NCI-H460 (cell line): ENCODE measurements around the gene AGPAT3. TPM values are rescaled to one million over a fixed set of nuclear protein-coding genes. Genes with fewer than 3 reads are reported as not detected.

ENCODE experiments used
- DNase-seq: peaks from one replicate; pipeline ENCODE4 v3.0.0-alpha.2; 2016; ENCODE audit warnings: low read depth; ENCODE audit errors: extremely low read depth
- total RNA-seq: library from RNA; depleted of rRNA; stranded (reverse); fragments of >200 nt; shearing (Covaris generic); gene quantifications from 2 replicates; pipeline ENCODE4 v1.2.3, GENCODE V29; 2014

AGPAT3 gene
- total RNA-seq, 1 experiment from 2014 or later = 27.5 TPM

DNA sequence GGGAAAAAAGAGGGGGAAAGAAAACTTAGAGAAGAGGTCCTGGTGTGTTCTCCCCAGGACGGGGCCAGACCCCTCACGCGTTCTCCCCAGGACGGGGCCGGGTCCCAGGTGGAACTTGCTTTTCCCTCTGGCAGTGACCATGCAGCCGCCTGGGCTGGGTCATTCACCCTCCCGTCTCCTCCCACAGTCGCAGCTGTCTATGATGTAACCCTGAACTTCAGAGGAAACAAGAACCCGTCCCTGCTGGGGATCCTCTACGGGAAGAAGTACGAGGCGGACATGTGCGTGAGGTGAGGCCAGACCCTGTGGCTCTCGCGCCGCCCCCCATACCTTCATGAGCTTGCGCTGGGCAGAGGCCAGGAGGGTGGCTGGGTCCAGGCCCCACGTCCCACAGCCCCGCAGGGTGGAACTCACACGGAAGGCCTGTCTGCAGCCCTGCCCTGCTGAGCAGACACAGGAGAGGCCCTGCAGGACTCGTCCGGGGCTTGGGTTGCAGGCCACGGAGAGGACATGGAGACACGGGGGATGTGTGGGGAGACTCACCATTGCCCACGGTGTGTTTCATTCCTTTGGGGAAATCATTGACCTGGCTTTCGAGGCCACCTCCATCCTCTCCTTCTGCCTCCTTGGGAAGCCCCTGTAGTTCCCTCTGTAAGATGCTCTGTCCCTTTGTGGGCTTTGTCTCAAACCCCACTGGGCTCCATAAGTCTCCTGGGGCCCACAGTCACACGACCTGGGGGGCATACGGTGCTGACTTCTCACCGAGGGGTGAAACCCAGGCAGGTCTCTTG is 106.4 kb downstream of the AGPAT3 start:
- no peak for DNase-seq

GRCh38 chr21:43971992-43972255 is 106.9 kb downstream of the AGPAT3 start:
- DNase-seq = no peak

DNA sequence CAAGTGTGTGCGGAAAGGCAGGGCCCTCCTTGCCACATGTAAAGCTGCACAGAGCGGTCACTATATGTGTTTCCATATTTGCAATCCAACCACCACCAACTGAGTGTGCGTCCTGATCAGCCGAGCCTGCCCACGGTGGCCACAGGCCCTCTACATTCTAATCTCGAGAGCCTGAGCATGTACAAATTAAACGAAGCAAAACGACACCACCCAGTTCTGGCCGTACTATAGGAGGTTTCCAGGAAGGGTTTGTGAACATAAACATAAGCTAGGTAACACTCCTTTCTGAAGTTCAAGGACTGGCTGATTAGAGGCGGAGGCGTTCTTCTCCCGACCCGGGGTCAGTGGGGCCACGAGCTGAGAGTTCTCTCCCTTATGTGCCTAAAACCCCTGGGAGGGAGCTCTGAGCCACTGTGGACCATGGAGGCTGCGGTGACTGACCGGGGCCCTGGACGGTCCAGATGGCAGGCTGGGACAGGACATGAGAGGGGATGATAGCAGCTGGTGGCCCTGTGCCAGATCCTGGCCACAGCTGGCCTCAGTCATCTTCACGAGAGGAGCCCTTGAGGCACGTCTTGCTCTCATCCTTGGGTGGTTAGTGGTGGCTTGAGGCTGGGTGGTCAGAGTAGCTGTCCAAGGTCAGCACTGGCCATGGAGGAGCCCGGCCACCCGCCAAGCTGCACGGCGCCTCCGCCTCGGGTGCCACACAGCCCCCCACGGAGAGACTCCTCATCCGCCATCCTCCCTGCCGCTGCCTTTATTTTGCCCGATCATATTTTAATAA is 108.0 kb downstream of the AGPAT3 start:
- no peak for DNase-seq

DNA sequence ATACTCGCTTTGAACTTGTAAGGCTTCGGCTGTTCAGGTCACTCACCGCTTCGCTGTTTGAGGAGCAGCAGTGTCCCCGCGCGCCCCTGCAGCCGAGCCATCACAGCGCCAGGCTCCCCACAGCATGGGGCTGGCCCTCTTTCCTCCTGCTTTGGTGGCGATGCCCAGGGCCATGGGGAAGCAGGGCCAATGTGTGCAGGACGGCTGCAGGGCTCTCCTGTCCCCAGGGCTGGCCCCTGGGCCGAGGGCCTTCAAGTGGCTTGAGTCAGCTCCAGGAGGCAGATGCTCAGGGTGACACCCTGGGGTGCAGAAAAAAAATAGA is 108.6 kb downstream of the AGPAT3 start:
- DNase-seq = no peak

GRCh38 chr21:43974791-43975468 is 109.9 kb downstream of the AGPAT3 start:
- DNase-seq = no peak

DNA sequence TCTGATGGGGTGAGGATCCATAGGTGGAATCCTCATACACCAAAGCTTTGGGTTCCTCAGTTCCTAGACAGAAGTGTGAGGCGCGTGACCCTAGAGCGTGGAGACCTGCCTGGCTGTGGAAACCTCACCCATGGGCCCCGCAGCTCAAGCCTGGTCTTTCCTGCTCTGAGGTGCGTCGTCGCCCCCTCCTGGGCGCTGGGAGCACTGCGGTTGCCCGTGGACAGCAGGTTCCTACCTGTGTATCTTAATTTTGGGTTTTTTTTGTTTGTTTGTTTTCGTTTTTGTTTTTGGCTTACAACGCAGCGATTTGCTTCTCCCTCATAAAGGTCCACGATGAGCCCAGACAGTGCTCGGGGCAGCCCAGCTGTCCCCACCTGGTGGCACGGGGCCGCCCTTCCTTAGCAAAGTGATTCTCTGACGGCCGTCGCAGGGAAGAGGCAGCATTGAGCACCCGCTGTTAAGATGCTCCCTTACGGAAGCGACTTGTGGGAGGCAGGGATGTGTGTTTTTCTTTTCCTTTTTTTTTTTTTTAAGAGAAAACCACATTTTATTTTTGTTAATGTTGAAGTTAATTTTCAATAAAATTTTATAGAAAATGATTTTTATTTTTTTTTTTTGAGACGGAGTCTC is 110.6 kb downstream of the AGPAT3 start:
- DNase-seq = peak; percentile 34

GRCh38 chr21:43976661-43977060 is 111.6 kb downstream of the AGPAT3 start:
- no peak for DNase-seq

GRCh38 chr21:43978060-43978459 is 113.0 kb downstream of the AGPAT3 start:
- no peak for DNase-seq

DNA sequence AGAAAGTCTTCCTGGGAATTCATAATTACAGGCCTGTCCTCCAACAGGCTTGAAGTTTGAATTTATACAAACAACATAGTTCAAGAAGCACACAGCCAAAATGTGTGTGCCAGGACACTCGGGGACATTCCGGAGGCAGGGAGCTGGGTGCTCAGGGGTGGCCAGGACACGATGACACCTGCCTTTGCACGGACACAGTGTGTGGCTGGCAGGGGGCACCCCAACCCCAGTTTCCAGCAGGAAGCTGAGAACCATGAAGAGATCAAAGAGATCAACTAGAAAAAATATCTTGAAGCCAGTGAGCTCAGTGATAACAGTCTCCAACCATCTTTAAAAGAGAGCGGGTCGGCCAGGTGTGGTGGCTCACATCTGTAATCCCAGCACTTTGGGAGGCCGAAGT is 114.6 kb downstream of the AGPAT3 start:
- no peak for DNase-seq

DNA sequence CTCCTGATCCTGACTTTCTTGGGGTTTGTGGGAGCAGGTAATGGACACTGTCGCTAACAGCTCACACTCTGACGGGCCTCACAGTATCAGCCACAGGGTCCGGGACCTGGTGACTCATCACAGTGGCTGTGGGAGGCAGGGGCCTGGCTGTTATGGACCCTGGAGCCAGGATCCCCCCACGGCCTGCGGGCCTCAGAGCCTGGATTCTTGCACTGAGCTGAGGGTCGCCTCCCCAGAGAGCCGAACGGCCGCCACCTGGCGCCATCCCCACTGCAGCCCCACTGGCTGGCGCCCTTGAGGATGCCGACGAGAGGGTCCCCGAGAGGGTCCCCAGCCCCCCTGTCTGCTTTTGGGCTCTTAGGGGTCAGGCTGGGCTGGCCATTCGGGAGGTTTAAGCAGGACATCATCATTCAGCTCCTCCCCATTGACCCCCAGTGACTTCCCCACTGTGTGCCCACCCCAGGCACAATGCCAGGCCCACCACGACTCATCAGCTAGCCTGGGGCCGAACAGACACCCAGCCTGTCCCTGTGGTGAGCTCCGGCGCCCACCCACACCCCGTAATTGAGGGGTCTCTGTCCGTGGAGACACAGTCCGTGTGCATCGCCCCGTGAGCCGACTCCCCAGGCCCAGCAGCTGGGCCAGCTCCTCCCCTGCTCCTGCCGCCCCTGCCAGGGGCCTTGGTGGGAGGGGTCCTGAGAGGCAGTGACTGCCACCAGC is 116.3 kb downstream of the AGPAT3 start:
- no peak for DNase-seq

- DNase-seq = no peak
Measured at GRCh38 chr21:43981871-43982210, 116.8 kb downstream of the AGPAT3 start.

DNA sequence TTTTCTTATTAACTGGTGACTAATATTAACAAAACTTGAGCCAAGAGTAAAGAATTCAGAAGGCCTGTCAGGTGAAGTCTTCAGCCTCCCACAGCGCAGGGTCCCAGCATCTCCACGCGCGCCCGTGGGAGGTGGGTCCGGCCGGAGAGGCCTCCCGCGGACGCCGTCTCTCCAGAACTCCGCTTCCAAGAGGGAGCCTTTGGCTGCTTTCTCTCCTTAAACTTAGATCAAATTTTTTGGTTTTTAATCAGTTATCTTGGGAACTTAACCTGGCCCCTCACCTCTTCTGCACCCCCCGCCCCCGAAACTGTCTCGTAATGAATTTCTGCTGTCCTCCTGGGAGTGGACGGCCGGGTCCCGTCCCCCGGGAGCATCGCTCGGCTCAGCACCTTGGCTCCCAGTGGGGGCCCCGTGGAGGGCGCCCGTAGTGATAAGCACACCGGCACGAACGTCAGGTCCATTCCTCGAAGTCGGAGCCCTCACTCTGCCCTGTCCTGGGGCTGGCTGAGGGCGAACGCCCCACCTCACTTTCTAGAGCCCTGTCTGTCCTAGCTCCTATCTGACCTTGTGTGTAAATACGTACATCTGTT is 117.6 kb downstream of the AGPAT3 start:
- no peak for DNase-seq

GRCh38 chr21:43983390-43983789 is 118.4 kb downstream of the AGPAT3 start:
- no peak for DNase-seq

GRCh38 chr21:43983860-43984420 is 118.9 kb downstream of the AGPAT3 start:
- no peak for DNase-seq

- no peak for DNase-seq
Measured at GRCh38 chr21:43984905-43985689, 120.1 kb downstream of the AGPAT3 start.

GRCh38 chr21:43985690-43986251 is 120.7 kb downstream of the AGPAT3 start:
- DNase-seq = no peak

DNA sequence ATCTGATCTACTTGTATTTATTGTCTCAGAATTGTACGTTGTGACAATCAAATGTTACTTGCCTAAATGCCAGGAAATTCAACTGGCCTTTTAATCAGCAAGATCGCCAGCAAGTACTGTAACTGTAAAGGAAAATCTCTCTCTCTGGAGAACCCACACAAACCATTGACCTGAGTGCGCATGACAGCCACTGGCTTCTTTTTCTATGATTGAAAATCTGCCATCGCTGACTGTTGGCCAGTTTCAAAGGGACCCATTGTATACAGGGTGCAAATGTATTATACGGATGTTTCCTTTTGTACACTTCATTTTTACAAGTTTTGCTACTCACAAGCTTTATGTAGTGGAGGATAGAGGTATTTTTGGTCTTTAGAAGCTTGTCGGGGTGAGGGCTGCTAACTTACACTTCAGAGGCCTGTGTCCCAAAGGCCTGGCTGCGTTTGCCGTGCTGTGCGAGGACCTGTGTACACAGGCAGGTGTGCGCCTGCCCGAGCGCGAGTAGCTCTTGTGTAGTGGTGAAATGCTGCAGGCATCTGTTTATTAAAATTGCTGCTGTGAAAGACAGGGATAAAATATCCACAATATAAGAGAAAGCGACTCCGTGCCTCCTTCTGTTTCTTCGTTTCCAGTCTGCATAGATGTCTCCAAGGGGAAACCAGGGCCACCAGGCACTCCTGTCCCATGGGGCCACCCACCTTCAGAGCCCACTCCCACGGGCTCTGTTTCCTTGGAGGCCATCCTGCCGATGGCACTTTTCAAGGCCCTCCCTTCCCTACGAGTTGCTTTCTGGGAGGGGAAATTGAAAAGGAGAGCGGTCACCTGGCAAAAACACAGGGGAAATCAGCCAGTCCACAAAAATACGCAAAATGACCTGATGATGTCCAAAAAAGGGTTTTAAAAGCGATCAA is 121.8 kb downstream of the AGPAT3 start:
- no peak for DNase-seq

DNA sequence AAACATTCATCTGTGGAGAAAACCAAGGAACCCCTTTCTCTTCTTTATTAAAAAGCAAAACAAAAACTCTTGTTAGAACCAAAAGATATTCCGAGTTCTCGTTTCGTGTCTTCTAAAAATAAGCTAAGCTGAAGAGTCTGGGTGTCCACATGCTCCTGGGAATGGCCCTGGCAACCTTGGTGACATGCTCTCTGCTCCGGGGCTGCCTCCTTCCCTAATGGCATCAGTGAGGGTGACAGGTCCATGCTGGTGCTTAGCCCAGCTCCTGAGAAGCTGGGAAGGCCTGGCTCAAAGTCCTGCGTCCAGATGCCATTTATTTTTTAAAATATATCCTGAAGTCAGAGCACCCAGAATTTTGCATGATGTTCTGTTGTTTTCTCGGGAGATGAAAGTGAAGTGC is 122.5 kb downstream of the AGPAT3 start:
- DNase-seq = no peak
